HEK293 (cell line): ENCODE measurements around the gene NPY.

ENCODE experiments used
- CTCF ChIA-PET: fragments of 350-600 bp; formaldehyde crosslinking; extraction: SDS; loops from one replicate; lab custom pipeline; 2021; ENCODE audit warnings: antibody characterized with exemption; lab: Yijun Ruan, JAX
- POLR2A ChIA-PET: fragments of 300-600 bp; formaldehyde crosslinking; extraction: SDS; loops from one replicate; lab custom pipeline; 2020; ENCODE audit warnings: antibody characterized with exemption, inconsistent platforms; lab: Yijun Ruan, JAX
- H3K27ac ChIP-seq: fragments of 200-500 bp; sonication (Bioruptor generic); 2 replicates; pipeline ENCODE4 v1.5.1; 2014; ENCODE audit warnings: low read depth, low read length, control low read depth, inconsistent platforms; ENCODE audit errors: extremely low read depth
- H3K36me3 ChIP-seq, 2 experiments: fragments of 200-500 bp in 1 of 2; sonication (Bioruptor generic) in 1 of 2; 1 replicate in 1 of 2; 2 replicates in 1 of 2; pipeline ENCODE4 v1.5.1; 2014 to 2017; ENCODE audit warnings: inconsistent platforms in 2 of 2, low read length in 2 of 2; ENCODE audit not compliant: control insufficient read depth in 2 of 2, insufficient read depth in 1 of 2
- H3K4me1 ChIP-seq: fragments of 200-500 bp; sonication (Bioruptor generic); 2 replicates; pipeline ENCODE4 v1.5.1; 2014; ENCODE audit warnings: mild to moderate bottlenecking, low read length, inconsistent platforms; ENCODE audit not compliant: control insufficient read depth, insufficient read depth
- H3K4me3 ChIP-seq: 2 replicates; pipeline ENCODE4 v1.5.1; 2011; ENCODE audit warnings: low read depth, mild to moderate bottlenecking, control low read depth, low read length, moderate library complexity
- H3K9me3 ChIP-seq: fragments of 200-500 bp; sonication (Bioruptor generic); 2 replicates; pipeline ENCODE4 v1.5.1; 2014; ENCODE audit warnings: low read depth, low read length, inconsistent platforms; ENCODE audit not compliant: control insufficient read depth, insufficient read depth
- BCL11A ChIP-seq: fragments of 450-650 bp; formaldehyde crosslinking; IDR thresholded peaks from 2 replicates; pipeline ENCODE4 v1.5.1; 2016; ENCODE audit warnings: low read depth, missing biosample characterization, missing genetic modification characterization
- GLI4 ChIP-seq: fragments of 450-650 bp; formaldehyde crosslinking; IDR thresholded peaks from 2 replicates; pipeline ENCODE4 v1.5.1; 2016; ENCODE audit warnings: missing biosample characterization, missing genetic modification characterization
- IKZF3 ChIP-seq: fragments of 450-650 bp; IDR thresholded peaks from 2 replicates; pipeline ENCODE4 v1.5.0; 2018; ENCODE audit warnings: missing biosample characterization, mild to moderate bottlenecking, missing genetic modification characterization, moderate library complexity
- KLF10 ChIP-seq: fragments of 450-650 bp; IDR thresholded peaks from 2 replicates; pipeline ENCODE4 v1.5.1; 2018; ENCODE audit warnings: missing biosample characterization, mild to moderate bottlenecking, missing genetic modification characterization
- SP2 ChIP-seq: fragments of 450-650 bp; formaldehyde crosslinking; IDR thresholded peaks from 2 replicates; pipeline ENCODE4 v1.5.1; 2016; ENCODE audit warnings: missing biosample characterization, missing genetic modification characterization
- TCF7L2 ChIP-seq: IDR thresholded peaks from 2 replicates; pipeline ENCODE4 v1.6.1; 2011; ENCODE audit warnings: low read depth, mild to moderate bottlenecking, inconsistent platforms, low read length, moderate library complexity, borderline replicate concordance
- YY1 ChIP-seq: fragments of 450-650 bp; formaldehyde crosslinking; IDR thresholded peaks from 2 replicates; pipeline ENCODE4 v1.5.1; 2018; ENCODE audit warnings: missing biosample characterization, missing genetic modification characterization
- ZBTB17 ChIP-seq: fragments of 450-650 bp; formaldehyde crosslinking; IDR thresholded peaks from 2 replicates; pipeline ENCODE4 v1.5.1; 2016; ENCODE audit warnings: missing biosample characterization, missing genetic modification characterization
- ZBTB20 ChIP-seq: fragments of 450-650 bp; formaldehyde crosslinking; IDR thresholded peaks from 2 replicates; pipeline ENCODE4 v1.5.1; 2016; ENCODE audit warnings: missing biosample characterization, missing genetic modification characterization
- ZFP3 ChIP-seq: fragments of 450-650 bp; formaldehyde crosslinking; IDR thresholded peaks from 2 replicates; pipeline ENCODE4 v1.5.1; 2016; ENCODE audit warnings: low read depth, missing biosample characterization, missing genetic modification characterization
- ZNF112 ChIP-seq: fragments of 450-650 bp; formaldehyde crosslinking; IDR thresholded peaks from 2 replicates; pipeline ENCODE4 v1.5.0; 2017; ENCODE audit warnings: missing biosample characterization, missing genetic modification characterization
- ZNF133 ChIP-seq: fragments of 450-650 bp; formaldehyde crosslinking; IDR thresholded peaks from 2 replicates; pipeline ENCODE4 v1.5.1; 2016; ENCODE audit warnings: missing biosample characterization, missing genetic modification characterization
- ZNF174 ChIP-seq: fragments of 450-650 bp; formaldehyde crosslinking; IDR thresholded peaks from 2 replicates; pipeline ENCODE4 v1.5.0; 2017; ENCODE audit warnings: missing biosample characterization, mild to moderate bottlenecking, missing genetic modification characterization
- ZNF221 ChIP-seq: fragments of 450-650 bp; formaldehyde crosslinking; IDR thresholded peaks from 2 replicates; pipeline ENCODE4 v1.5.1; 2017; ENCODE audit warnings: missing biosample characterization, missing genetic modification characterization, borderline replicate concordance
- ZNF24 ChIP-seq: fragments of 450-650 bp; formaldehyde crosslinking; IDR thresholded peaks from 2 replicates; pipeline ENCODE4 v1.5.1; 2016; ENCODE audit warnings: missing biosample characterization, missing genetic modification characterization
- ZNF292 ChIP-seq: fragments of 450-650 bp; formaldehyde crosslinking; IDR thresholded peaks from 2 replicates; pipeline ENCODE4 v1.5.1; 2016; ENCODE audit warnings: low read depth, missing biosample characterization, missing genetic modification characterization, borderline replicate concordance
- ZNF391 ChIP-seq: fragments of 450-650 bp; formaldehyde crosslinking; IDR thresholded peaks from 2 replicates; pipeline ENCODE4 v1.5.1; 2016; ENCODE audit warnings: low read depth, missing biosample characterization, missing genetic modification characterization, borderline replicate concordance
- ZNF544 ChIP-seq: fragments of 450-650 bp; formaldehyde crosslinking; IDR thresholded peaks from 2 replicates; pipeline ENCODE4 v1.5.0; 2017; ENCODE audit warnings: missing biosample characterization, missing genetic modification characterization
- ZNF555 ChIP-seq: fragments of 450-650 bp; formaldehyde crosslinking; conservative IDR thresholded peaks from 2 replicates; pipeline ENCODE4 v1.5.1; 2017; ENCODE audit warnings: missing biosample characterization, mild to moderate bottlenecking, missing genetic modification characterization, inconsistent platforms
- ZNF561 ChIP-seq: fragments of 450-650 bp; IDR thresholded peaks from 2 replicates; pipeline ENCODE4 v1.5.1; 2018; ENCODE audit warnings: missing biosample characterization, missing genetic modification characterization, borderline replicate concordance
- ZNF610 ChIP-seq: fragments of 450-650 bp; formaldehyde crosslinking; IDR thresholded peaks from 2 replicates; pipeline ENCODE4 v1.5.1; 2016; ENCODE audit warnings: missing biosample characterization, missing genetic modification characterization, borderline replicate concordance
- ZNF658 ChIP-seq: fragments of 450-650 bp; formaldehyde crosslinking; IDR thresholded peaks from 2 replicates; pipeline ENCODE4; 2016; ENCODE audit warnings: missing biosample characterization, missing genetic modification characterization
- ZNF843 ChIP-seq: fragments of 450-650 bp; formaldehyde crosslinking; IDR thresholded peaks from 2 replicates; pipeline ENCODE4 v1.5.1; 2016; ENCODE audit warnings: missing biosample characterization, missing genetic modification characterization
- ZSCAN16 ChIP-seq: fragments of 450-650 bp; formaldehyde crosslinking; IDR thresholded peaks from 2 replicates; pipeline ENCODE4 v1.5.1; 2016; ENCODE audit warnings: missing biosample characterization, missing genetic modification characterization
- ZXDB ChIP-seq: fragments of 450-650 bp; formaldehyde crosslinking; IDR thresholded peaks from 2 replicates; pipeline ENCODE4 v1.5.1; 2016; ENCODE audit warnings: missing biosample characterization, missing genetic modification characterization
- TF ChIP-seq, protein P1 (sequence below): fragments of 450-650 bp; formaldehyde crosslinking; IDR thresholded peaks from 2 replicates; pipeline ENCODE4 v1.5.1; 2016; ENCODE audit warnings: missing biosample characterization, missing genetic modification characterization, borderline replicate concordance
- TF ChIP-seq, protein P2 (sequence below): fragments of 450-650 bp; formaldehyde crosslinking; IDR thresholded peaks from 2 replicates; pipeline ENCODE4 v1.5.1; 2017; ENCODE audit warnings: missing biosample characterization, missing genetic modification characterization
- TF ChIP-seq, protein P3 (sequence below): fragments of 450-650 bp; formaldehyde crosslinking; IDR thresholded peaks from 2 replicates; pipeline ENCODE4 v1.5.1; 2017; ENCODE audit warnings: missing biosample characterization, missing genetic modification characterization

Gene NPY

DNA sequence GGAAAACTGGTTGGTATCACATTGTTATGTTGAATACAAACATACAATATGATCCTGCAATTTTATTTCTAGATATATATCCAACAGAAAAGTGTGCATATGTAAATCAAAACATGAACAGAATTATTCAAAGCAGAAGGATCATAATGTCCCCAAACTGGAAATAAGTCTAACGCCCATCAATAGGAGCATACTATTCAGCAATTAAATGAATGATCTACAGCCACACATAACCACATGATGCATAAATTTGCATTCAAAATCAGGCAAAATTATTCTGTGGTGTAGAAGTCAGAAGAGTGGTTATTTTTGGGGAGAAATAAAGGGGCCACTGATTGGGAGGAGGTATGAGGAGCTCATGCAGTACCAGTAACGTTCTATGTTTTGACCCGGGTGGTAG lies 28.6 kb downstream of the NPY start:
- ChIA-PET CTCF (interaction anchor here (0.6 to 0.9 kb wide), 2 partner anchors 68 to 374 kb away, joined by 3 to 4 read pairs; no protein-coding TSS in a partner anchor), POLR2A (no interaction called here)
- TF ChIP-seq ZNF112 (no peak), ZNF843 (tag by site-specific recombination) (no peak), TCF7L2 (no peak), ZNF610 (no peak), ZNF221 (no peak), BCL11A (tag by site-specific recombination) (no peak), ZNF174 (tag by site-specific recombination) (no peak), ZXDB (tag by site-specific recombination) (no peak), YY1 (tag by site-specific recombination) (no peak)
- TF ChIP-seq, protein P1, sequence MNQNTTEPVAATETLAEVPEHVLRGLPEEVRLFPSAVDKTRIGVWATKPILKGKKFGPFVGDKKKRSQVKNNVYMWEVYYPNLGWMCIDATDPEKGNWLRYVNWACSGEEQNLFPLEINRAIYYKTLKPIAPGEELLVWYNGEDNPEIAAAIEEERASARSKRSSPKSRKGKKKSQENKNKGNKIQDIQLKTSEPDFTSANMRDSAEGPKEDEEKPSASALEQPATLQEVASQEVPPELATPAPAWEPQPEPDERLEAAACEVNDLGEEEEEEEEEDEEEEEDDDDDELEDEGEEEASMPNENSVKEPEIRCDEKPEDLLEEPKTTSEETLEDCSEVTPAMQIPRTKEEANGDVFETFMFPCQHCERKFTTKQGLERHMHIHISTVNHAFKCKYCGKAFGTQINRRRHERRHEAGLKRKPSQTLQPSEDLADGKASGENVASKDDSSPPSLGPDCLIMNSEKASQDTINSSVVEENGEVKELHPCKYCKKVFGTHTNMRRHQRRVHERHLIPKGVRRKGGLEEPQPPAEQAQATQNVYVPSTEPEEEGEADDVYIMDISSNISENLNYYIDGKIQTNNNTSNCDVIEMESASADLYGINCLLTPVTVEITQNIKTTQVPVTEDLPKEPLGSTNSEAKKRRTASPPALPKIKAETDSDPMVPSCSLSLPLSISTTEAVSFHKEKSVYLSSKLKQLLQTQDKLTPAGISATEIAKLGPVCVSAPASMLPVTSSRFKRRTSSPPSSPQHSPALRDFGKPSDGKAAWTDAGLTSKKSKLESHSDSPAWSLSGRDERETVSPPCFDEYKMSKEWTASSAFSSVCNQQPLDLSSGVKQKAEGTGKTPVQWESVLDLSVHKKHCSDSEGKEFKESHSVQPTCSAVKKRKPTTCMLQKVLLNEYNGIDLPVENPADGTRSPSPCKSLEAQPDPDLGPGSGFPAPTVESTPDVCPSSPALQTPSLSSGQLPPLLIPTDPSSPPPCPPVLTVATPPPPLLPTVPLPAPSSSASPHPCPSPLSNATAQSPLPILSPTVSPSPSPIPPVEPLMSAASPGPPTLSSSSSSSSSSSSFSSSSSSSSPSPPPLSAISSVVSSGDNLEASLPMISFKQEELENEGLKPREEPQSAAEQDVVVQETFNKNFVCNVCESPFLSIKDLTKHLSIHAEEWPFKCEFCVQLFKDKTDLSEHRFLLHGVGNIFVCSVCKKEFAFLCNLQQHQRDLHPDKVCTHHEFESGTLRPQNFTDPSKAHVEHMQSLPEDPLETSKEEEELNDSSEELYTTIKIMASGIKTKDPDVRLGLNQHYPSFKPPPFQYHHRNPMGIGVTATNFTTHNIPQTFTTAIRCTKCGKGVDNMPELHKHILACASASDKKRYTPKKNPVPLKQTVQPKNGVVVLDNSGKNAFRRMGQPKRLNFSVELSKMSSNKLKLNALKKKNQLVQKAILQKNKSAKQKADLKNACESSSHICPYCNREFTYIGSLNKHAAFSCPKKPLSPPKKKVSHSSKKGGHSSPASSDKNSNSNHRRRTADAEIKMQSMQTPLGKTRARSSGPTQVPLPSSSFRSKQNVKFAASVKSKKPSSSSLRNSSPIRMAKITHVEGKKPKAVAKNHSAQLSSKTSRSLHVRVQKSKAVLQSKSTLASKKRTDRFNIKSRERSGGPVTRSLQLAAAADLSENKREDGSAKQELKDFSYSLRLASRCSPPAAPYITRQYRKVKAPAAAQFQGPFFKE (tag by site-specific recombination), result no peak
- H3K9me3 ChIP-seq, result no peaks in the 10 kb centered on the region
- no peak overlapping the region for H3K27ac ChIP-seq
- H3K4me1 ChIP-seq, result no peaks in the 10 kb centered on the region
- no peaks in the 10 kb centered on the region for H3K36me3 ChIP-seq
- H3K4me3 ChIP-seq, result no peak overlapping the region

DNA sequence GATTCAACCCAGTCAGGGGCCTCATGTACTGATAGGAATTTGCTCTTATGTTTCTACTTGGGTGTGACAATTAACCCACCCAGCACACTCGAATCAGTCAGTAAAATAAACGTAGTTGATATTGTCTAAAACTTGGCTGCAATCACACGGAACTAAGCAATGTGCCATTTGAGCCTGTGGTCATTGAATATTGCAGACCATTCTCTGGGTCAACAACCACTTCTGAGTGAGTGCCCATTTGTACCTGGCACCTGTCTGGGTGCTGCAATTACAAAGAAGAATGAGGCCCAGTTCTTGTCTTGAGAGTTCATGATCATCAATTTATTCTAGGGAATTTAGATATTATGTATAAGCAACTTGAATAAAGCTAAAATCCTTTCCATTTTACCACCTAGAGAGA lies 29.8 kb downstream of the NPY start:
- POLR2A ChIA-PET, result no interaction called here
- Histone ChIP-seq H3K9me3 (no peaks in the 10 kb centered on the region), H3K4me1 (no peaks in the 10 kb centered on the region), H3K36me3 (no peaks in the 10 kb centered on the region), H3K4me3 (no peak overlapping the region)
- TF ChIP-seq ZNF610, result no peak
- no peak for TF ChIP-seq ZNF561
- TF ChIP-seq, protein P2, sequence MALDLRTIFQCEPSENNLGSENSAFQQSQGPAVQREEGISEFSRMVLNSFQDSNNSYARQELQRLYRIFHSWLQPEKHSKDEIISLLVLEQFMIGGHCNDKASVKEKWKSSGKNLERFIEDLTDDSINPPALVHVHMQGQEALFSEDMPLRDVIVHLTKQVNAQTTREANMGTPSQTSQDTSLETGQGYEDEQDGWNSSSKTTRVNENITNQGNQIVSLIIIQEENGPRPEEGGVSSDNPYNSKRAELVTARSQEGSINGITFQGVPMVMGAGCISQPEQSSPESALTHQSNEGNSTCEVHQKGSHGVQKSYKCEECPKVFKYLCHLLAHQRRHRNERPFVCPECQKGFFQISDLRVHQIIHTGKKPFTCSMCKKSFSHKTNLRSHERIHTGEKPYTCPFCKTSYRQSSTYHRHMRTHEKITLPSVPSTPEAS (tag by site-specific recombination), result no peak
- no peak for TF ChIP-seq ZNF555 (tag by site-specific recombination)
- TF ChIP-seq KLF10 (tag by site-specific recombination), result no peak
- no peak for TF ChIP-seq ZNF292
- no peak for TF ChIP-seq ZNF658 (tag by site-specific recombination)
- TF ChIP-seq IKZF3, result no peak
- TF ChIP-seq, protein P3, sequence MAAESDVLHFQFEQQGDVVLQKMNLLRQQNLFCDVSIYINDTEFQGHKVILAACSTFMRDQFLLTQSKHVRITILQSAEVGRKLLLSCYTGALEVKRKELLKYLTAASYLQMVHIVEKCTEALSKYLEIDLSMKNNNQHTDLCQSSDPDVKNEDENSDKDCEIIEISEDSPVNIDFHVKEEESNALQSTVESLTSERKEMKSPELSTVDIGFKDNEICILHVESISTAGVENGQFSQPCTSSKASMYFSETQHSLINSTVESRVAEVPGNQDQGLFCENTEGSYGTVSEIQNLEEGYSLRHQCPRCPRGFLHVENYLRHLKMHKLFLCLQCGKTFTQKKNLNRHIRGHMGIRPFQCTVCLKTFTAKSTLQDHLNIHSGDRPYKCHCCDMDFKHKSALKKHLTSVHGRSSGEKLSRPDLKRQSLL (tag by site-specific recombination), result no peak
- TF ChIP-seq ZFP3 (tag by site-specific recombination), result no peak
- TF ChIP-seq ZNF544 (tag by site-specific recombination), result no peak
- no peak for TF ChIP-seq SP2 (tag by site-specific recombination)
- TF ChIP-seq ZNF133, result no peak
- no peak for TF ChIP-seq ZSCAN16 (tag by site-specific recombination)
- no peak for TF ChIP-seq ZNF391 (tag by site-specific recombination)
- TF ChIP-seq ZBTB20, result no peak
- TF ChIP-seq GLI4 (tag by site-specific recombination), result no peak
- TF ChIP-seq ZBTB17 (tag by site-specific recombination), result no peak
- no peak for TF ChIP-seq ZNF24 (tag by site-specific recombination)
- TF ChIP-seq, all 188 proteins: peak for 0
- CTCF ChIA-PET, result interaction anchor here (1.1 to 1.3 kb wide), 2 partner anchors 64 to 784 kb away, joined by 3 to 4 read pairs; no protein-coding TSS in a partner anchor
- H3K27ac ChIP-seq, result no peak overlapping the region
